Astrocyte (in vitro differentiated cells and primary cell): Measurements from ENCODE around the gene PTTG2.

Experiments used
- EZH2 ChIP-seq: IDR thresholded peaks from 2 replicates; pipeline ENCODE4 v1.6.1; 2012; ENCODE audit warnings: mild to moderate bottlenecking, low read length, inconsistent platforms; ENCODE audit not compliant: insufficient read depth
- TF ChIP-seq, protein P1 (sequence below): IDR thresholded peaks from 2 replicates; pipeline ENCODE4 v1.5.1; 2011; ENCODE audit warnings: low read depth, mild to moderate bottlenecking, inconsistent platforms, low read length, moderate library complexity; ENCODE audit not compliant: insufficient read depth

DNA sequence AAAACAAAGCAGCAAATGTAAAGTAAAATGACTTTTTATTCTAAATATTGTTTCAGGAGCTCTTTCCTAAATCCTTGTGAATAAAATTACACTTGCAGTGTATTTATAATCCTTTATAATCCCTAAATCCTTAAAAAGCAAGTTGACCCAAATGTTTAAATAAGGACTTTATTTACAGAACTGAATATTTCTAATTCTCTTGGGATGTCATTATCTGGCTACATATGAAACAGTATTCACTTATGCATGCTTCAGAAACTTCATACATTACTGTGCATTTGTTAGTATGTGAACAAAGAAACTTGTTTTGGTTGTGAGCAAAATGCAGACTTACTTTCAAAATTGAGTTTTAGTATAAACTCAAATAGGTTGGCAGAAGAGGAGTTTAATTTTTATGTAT, 49.2 kb downstream of the PTTG2 start:
- TF ChIP-seq EZH2: no peak
- TF ChIP-seq, protein P1, sequence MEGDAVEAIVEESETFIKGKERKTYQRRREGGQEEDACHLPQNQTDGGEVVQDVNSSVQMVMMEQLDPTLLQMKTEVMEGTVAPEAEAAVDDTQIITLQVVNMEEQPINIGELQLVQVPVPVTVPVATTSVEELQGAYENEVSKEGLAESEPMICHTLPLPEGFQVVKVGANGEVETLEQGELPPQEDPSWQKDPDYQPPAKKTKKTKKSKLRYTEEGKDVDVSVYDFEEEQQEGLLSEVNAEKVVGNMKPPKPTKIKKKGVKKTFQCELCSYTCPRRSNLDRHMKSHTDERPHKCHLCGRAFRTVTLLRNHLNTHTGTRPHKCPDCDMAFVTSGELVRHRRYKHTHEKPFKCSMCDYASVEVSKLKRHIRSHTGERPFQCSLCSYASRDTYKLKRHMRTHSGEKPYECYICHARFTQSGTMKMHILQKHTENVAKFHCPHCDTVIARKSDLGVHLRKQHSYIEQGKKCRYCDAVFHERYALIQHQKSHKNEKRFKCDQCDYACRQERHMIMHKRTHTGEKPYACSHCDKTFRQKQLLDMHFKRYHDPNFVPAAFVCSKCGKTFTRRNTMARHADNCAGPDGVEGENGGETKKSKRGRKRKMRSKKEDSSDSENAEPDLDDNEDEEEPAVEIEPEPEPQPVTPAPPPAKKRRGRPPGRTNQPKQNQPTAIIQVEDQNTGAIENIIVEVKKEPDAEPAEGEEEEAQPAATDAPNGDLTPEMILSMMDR: no peak
